Spleen (tissue), 7 donors: ENCODE results near the gene FXYD4.

ENCODE experiments used
- POLR2A ChIP-seq, 3 donors: fragments of 450-650 bp; IDR thresholded peaks; one replicate each; pipeline ENCODE4 v1.5.1; 2017; ENCODE audit warnings: antibody characterized with exemption in 3 of 3, mild to moderate bottlenecking in 1 of 3
- TF ChIP-seq, protein P1 (sequence below), 11 experiments: fragments of 200-600 bp in 7 of 11; fragments of 450-650 bp in 4 of 11; sonication (generic) in 4 of 11; IDR thresholded peaks in 8 of 11; conservative IDR thresholded peaks in 3 of 11; 1 replicate in 7 of 11; 2 replicates in 4 of 11; pipeline versions ENCODE4 v1.4.0 to v1.8.0; 2016 to 2021; ENCODE audit warnings: antibody characterized with exemption in 11 of 11, inconsistent platforms in 4 of 11, mild to moderate bottlenecking in 1 of 11
- donor health status: DM: no; HTN: no; CAD: no; lungs with moderate emphysema.
- donor health status: DM: no; HTN: no; CAD: no.
- donor health status: DM: no; HTN: no; CAD: no.

DNA sequence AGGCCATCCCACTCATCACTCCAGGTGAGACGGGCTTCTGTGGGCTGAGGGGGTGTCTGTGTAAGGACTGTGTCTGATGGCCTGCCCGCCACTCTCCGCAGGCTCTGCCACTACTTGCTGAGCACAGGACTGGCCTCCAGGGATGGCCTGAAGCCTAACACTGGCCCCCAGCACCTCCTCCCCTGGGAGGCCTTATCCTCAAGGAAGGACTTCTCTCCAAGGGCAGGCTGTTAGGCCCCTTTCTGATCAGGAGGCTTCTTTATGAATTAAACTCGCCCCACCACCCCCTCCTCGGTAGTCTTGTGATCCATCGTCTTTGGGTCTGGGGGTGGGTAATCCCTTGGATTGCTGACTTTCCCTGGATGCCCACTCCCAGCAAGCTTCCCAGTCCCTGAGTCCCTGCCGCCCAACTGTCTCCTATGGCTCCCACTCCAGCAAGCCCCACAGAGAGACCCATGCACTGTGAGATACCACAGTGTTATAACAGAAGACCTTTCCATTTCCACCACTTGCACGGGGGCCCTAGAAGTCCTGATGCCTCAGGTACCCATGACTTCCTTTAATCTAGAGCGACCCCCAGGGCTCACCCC is 4.7 kb downstream of the FXYD4 start:
- TF ChIP-seq POLR2A (IDR thresholded peaks at IDR 0.05), result no peak
- TF ChIP-seq, protein P1, sequence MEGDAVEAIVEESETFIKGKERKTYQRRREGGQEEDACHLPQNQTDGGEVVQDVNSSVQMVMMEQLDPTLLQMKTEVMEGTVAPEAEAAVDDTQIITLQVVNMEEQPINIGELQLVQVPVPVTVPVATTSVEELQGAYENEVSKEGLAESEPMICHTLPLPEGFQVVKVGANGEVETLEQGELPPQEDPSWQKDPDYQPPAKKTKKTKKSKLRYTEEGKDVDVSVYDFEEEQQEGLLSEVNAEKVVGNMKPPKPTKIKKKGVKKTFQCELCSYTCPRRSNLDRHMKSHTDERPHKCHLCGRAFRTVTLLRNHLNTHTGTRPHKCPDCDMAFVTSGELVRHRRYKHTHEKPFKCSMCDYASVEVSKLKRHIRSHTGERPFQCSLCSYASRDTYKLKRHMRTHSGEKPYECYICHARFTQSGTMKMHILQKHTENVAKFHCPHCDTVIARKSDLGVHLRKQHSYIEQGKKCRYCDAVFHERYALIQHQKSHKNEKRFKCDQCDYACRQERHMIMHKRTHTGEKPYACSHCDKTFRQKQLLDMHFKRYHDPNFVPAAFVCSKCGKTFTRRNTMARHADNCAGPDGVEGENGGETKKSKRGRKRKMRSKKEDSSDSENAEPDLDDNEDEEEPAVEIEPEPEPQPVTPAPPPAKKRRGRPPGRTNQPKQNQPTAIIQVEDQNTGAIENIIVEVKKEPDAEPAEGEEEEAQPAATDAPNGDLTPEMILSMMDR (IDR thresholded peaks at IDR 0.05 in 8 of 11, conservative IDR thresholded peaks at IDR 0.05 in 3 of 11), result no peak
